ENCODE results near the gene NEK11.
"Not testable (repeated sequence)": the region's sequence is repeated elsewhere in the genome, so short reads cannot be mapped to it uniquely, and the experiment has no call there.

The NEK11 gene

GRCh38 chr3:131038326-131038725, 11.6 kb downstream of the NEK11 start:
- DNase-seq: no peak

- DNase-seq: not testable (repeated sequence)
Measured at GRCh38 chr3:131042271-131042985, 15.8 kb downstream of the NEK11 start.

- DNase-seq: no peak
Measured at GRCh38 chr3:131047582-131047981, 20.9 kb downstream of the NEK11 start.

- no peak for DNase-seq
Measured at GRCh38 chr3:131048030-131048429, 21.4 kb downstream of the NEK11 start.

- DNase-seq: no peak
Measured at GRCh38 chr3:131050001-131050400, 23.3 kb downstream of the NEK11 start.

GRCh38 chr3:131053043-131053859, 26.6 kb downstream of the NEK11 start:
- DNase-seq: peak in 1 of 56 donors; percentile 15

- peak in 1 of 56 donors; percentile 17 for DNase-seq
Measured at GRCh38 chr3:131067983-131068382, 41.3 kb downstream of the NEK11 start.

- DNase-seq: no peak
Measured at GRCh38 chr3:131072099-131072559, 45.5 kb downstream of the NEK11 start.

- no peak for DNase-seq
Measured at GRCh38 chr3:131072845-131073244, 46.2 kb downstream of the NEK11 start.

- no peak for DNase-seq
Measured at GRCh38 chr3:131075632-131076328, 49.1 kb downstream of the NEK11 start.

- DNase-seq: no peak
Measured at GRCh38 chr3:131077904-131078303, 51.2 kb downstream of the NEK11 start.

GRCh38 chr3:131079086-131079485, 52.4 kb downstream of the NEK11 start:
- no peak for DNase-seq

GRCh38 chr3:131081224-131081623, 54.5 kb downstream of the NEK11 start:
- DNase-seq: no peak

- no peak for DNase-seq
Measured at GRCh38 chr3:131082246-131082645, 55.6 kb downstream of the NEK11 start.

- DNase-seq: peak; percentile 7 to 98 (median 86)
Measured at GRCh38 chr3:131082871-131083863, 56.5 kb downstream of the NEK11 start.

- no peak for DNase-seq
Measured at GRCh38 chr3:131091768-131092167, 65.1 kb downstream of the NEK11 start.

GRCh38 chr3:131107637-131108433, 81.2 kb downstream of the NEK11 start:
- DNase-seq: no peak

GRCh38 chr3:131109156-131109555, 82.5 kb downstream of the NEK11 start:
- no peak for DNase-seq

GRCh38 chr3:131110087-131110486, 83.4 kb downstream of the NEK11 start:
- no peak for DNase-seq

GRCh38 chr3:131114256-131114655, 87.6 kb downstream of the NEK11 start:
- no peak for DNase-seq
